ENCODE results near the gene CADM1.

Gene CADM1

GRCh38 chr11:115269191-115269950, 234.8 kb downstream of the CADM1 start:
- no peak for DNase-seq

- DNase-seq: no peak
Observed at GRCh38 chr11:115267871-115268270, 236.3 kb downstream of the CADM1 start.

DNA sequence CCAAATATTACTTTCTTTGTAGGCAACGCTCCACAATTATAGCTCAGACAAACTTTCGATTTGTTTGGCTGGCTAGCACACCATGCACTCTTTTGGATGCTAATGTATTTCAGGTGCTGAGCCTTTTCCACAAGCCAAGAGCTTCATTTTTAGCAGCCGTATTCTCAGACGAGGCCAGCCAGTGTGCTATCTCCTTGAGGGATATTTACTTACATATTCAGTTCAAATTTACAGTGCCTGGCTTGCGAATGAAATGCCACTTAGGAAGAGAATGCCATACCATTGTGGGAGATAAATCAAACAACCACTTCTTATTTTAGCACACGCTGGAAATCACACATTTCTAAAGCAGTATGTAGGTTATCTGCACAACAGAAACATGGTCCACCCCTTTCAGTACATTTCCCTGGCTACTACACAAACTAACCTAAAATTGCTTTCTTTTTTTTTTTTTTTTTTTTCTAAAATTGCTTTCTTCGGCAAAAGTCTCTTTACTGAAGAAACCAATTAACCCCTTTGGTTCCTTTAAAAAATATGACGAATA, 236.9 kb downstream of the CADM1 start:
- no peak for DNase-seq

GRCh38 chr11:115266066-115266639, 238.1 kb downstream of the CADM1 start:
- DNase-seq: no peak

DNA sequence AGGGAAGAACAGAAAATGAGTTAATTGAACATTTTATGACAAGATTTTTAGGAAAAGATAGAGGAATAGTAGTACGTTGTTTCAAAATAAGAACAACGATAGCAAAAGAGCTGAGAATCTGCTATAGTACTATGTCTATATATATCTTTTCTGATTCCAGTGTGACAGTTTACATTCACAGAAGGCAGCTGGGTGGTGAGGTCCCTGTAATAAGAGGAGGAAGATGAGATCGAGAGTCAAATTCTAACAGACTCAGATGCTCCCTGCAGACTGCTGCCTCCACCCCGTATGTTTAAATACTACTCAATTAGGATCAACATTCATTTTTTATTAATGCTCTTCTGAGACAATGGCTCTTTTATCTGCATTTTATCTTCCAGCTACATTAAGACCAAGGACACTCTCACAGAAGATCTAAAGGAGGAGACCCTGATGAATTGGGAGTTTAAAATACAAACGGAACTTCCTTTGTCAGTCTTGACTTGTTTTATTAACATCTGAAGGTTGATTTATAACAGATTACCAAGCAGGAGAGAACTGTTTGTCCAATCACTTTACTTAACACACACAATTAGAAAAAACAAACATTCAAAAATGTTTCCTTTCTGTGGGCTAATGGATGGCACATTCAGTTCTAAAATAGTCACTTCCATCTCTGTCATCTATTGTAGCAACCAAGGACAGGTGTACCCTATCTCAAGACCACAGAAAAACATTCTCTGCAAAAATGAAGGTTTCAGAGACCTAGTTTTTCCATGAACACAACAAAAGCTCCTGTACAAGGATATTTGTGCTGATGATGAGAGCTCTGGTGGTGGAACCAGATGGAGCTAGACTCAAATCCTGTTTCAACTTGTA, 240.2 kb downstream of the CADM1 start:
- no peak for DNase-seq

DNA sequence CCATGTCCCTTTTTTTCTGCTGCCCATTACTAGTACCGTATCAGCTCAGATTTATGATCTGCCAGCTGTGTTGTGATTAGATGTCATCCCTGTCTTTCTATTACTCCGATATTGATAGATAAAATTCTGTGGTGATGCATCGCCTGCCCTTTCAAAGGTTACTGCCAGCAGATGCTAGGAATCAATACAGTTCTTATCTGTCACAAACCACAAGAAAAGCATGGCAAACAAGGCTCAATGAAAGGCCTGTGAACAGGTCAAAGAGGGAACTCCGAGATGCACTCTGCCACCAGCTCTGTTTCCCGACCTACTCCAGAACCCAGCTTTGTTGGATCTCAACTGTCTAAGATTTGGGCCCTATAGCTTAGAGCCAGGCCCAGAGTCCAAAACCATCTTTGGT, 246.0 kb downstream of the CADM1 start:
- DNase-seq: no peak

DNA sequence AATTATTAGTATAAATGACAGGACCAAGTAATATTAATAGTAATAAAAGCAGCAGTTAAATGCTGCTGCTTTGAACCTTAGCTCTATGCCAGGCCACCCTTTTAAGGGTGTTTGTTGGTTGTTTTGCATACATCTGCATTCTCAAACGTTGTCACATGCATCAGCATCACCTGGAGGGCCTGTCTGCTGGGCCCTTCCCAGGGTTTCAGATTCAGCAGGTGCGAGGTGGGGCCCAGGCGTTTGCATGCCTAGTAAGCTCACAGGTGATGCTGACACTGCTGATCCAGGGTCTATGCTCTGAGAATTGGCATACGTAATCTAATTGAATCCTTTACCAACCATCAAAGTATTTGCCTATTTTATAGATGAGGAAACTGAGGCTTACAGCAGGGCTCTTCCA, 246.5 kb downstream of the CADM1 start:
- no peak for DNase-seq

GRCh38 chr11:115257270-115257669, 246.9 kb downstream of the CADM1 start:
- no peak for DNase-seq

DNA sequence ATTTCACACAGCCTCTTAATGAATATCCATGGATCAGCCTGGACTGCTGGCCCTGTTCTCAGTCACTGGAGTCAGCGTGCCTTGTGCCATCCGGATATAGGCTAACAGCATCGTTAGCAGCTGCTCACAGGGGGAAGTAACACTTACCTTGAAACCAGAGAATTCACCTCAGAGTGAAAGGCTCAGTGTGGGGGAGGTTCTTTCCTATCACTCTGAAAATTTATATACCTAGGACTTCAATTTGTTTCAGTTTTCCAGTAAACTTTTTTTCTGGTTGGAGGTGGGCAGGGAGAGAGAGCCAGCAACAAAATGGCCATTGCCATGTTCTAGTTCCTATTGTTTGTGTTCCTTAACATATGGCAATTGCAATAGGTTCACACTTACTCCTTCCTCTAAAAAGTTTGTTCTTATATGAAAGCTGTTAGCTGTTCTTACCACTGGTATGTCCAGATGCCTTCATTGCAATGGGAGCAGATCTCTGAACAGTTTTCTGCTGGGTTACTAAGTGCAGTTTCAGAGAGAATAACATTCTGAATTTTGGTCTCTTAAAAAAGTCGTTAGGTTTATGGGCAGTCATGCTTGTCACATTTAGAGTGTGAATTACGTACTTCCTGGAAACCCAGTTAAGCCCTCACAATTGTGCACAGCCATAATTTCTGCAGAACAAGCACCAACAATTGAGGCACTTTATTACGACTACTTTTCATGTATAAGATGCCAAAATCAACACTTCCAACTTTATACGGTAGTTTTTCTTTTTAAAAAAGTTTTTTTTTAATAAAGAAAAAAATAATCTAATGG, 247.6 kb downstream of the CADM1 start:
- DNase-seq: no peak

DNA sequence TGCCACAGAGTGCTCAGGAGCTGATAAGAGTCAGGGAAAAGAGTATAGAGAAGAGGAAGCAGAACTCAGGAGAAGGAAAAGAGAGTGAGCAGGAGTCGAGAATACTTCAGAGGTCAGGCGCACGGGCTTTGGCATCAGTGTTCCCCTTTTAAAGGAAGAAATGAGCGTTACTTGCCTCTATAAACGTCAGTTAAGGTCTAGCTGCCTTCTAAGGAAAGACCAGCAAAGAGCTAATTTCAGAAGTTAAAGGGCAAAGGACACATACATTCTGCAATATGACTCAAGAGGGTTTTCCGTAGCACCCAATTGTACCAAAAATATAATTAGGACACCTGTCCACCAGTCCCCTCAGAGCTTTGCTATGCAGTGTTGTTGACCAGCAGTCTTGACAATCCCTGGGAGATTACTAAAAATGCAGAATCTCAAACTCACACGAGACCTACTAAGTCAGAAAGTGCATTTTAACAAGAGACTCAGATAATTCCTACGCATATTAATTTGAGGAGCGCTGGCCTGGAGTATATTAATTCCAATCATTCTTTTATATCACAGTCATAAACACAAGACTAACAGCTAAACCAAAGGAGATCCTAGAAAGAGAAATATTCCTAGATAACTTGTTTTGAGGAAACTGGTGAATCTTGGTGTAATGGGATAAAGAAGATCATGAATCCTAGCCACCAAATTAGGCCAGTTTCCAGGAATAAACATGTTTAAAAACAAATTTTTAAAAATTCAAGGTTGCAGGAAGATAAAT, 249.0 kb downstream of the CADM1 start:
- DNase-seq: no peak

- DNase-seq: no peak
Observed at GRCh38 chr11:115251126-115251525, 253.1 kb downstream of the CADM1 start.

DNA sequence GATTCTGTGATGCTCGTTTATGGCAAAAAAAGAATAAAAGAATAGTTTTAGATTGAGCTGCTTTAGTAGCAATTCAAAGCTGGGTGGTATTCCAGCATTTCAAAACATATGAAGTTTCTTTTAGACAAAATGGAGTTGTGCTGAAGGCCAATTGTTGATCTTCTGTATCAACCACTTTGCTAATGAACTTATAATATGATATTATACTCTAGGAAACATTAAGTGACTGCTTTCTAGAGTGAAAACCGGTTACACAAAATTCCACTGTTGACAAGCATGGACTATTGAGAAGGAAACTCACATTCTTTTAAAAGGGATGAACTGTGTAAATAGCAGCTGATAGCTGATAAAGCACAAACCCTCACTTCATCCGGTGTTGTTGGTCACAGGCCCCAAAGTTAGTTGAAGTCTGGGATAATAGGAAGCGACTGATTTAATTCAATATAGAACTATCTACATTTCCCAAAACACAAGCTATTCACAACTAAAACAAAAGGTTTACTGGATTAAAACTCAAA, 255.1 kb downstream of the CADM1 start:
- DNase-seq: no peak

DNA sequence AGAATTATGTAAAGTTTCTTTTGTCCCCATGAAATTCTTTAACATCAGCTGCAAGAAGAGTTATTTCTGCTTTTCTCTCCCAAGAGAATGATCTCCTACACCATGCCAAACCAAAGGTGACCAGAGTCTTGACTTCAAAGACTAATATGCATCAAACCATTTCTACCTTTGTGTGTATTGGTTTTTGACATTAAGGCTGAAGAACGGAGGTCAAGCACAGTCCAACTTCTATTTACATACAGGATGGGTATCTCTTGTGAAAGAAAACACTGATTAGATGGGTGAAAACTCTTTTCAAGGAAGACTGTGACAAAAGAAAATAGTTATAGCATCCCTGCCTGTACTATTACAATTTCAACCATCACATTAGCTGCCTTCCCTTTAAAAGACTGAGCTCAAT, 256.3 kb downstream of the CADM1 start:
- no peak for DNase-seq

DNA sequence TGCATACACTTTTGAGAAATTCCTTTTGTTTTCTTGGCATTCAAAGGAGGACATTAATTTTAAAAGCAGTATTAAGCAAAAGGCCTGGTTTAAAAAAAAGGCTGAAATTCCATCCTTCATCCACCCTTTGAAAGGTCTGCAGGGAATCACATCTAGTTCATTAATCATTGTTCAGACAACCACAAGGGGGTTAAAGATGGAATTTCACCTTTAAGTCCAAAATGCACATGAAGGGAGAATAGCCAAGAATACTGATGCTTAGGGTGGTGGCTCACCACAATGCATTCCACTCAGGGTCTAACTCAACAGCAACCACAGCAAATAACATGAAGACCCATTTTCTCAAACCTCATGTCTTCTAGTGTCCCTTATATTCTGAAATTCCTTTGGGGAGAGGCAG, 256.9 kb downstream of the CADM1 start:
- DNase-seq: no peak

DNA sequence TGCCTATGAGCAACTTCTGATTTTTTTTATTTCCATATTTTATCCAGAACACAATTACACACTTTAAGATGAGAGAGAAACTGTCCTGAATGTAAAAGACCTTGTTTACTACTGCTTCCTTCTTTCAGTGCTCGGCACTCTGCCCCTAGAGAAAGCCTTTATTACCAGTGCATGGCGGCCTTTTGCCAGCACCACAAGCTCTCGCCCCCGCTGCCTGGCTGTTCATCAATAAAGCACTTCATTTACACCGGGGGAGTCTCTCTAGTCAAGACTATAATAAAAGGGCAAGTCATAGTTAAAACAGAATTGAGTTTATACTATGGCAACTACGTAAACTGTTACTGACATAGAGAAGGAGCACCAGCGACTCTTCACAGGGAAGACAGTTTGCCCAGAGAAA, 259.5 kb downstream of the CADM1 start:
- DNase-seq: no peak

GRCh38 chr11:115244296-115244695, 259.9 kb downstream of the CADM1 start:
- no peak for DNase-seq

DNA sequence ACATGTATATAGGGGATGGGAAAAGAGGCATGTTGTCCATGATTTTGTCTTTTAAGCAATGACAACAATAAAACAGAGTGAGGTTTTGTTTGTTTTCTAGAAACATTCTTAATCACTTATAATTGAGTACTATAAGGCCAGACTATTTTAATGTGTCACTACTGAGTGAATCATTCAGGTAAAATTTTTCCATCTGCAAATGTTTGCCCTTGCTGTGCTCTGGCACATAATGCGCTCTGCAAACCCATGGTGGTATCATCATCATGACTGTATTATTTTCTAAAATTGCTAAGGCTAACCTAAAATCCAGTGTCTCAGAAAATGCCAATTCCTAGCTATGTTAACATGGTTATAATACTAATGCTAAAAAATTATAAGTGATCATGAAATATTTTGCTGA, 261.2 kb downstream of the CADM1 start:
- no peak for DNase-seq

- no peak for DNase-seq
Observed at GRCh38 chr11:115241899-115242298, 262.3 kb downstream of the CADM1 start.

DNA sequence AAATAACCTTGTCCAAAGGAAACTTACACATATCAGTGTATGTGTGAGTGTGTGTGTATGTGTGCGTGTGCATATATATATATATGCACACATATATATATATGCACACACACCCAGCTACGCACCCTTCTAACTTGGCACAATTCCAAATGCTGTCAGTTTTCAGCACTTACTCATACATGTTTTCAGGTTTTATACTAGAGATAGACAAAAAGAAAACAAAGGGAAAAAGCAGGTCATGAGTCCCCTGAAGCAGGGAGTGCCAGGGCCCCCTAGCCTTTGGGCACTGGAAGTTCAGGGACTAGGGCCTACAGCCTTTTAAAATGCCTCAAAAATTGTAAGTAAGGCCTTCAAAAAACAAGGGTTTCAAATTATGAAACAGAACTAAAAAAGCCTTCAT, 265.4 kb downstream of the CADM1 start:
- DNase-seq: no peak

DNA sequence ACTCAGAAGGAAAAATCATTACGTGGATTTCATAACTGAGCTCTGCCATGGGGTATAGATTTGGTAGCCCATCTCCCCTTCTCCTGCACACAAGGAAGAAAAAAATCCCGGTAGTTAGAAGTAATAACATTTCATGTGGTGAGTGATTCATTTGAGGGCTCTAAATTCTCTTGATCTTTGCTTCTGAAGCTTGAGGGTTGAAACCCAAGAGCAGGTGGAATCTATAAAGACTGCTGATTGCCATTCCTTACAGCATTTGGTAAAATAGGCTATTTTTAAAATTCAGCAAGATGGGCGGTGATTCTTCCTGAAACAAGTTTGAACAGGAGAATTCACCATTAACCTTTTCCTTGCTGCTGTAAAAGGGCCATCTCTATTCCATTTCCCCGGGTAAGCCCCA, 266.1 kb downstream of the CADM1 start:
- DNase-seq: no peak

GRCh38 chr11:115237578-115237977, 266.6 kb downstream of the CADM1 start:
- no peak for DNase-seq

GRCh38 chr11:115234794-115235193, 269.4 kb downstream of the CADM1 start:
- no peak for DNase-seq

Data from NCI-H1694 (cell line).